GM03348 (cell line): Measurements from ENCODE around the gene GOLM1.

Experiments
- DNase-seq: peaks from one replicate; pipeline ENCODE4 v3.0.0; 2012; ENCODE audit warnings: low spot score

GOLM1 gene

DNA sequence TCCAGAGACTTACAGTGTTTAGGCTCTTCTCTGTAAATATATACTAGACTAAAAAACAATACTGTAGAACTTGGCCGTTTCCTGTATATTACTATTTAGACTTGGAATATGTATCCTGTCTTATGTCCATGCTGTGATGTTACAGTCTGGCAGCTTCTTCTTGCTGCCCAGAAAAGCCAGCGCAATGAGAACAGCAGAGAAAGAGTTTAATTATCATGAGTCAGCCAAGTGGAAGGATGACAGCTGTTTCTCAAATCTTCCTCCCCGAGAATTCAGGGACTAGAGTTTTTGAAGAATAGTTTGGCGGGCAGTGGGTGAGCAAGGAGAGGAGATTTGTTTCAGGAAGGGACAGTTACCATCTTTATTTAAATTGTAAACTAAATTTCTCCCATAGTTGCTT is 120.9 kb downstream of the GOLM1 start:
- DNase-seq, result no peak
